NCI-H1105 treated with DMSO at 0.1 percent for 48 hours (cell line): ENCODE data around the gene TBL2.
"Not testable (repeated sequence)": the region's sequence is repeated elsewhere in the genome, so short reads cannot be mapped to it uniquely, and the experiment has no call there.

Experiments
- DNase-seq: peaks from one replicate; lab custom pipeline; 2025; lab: John Stamatoyannopoulos, UW

TBL2 gene

GRCh38 chr7:73578342-73579128 is at the start of gene TBL2:
TBL2 (minus strand) TSS chr7:73578579; CDS start chr7:73578549, 30 bp downstream.
- peak; percentile 99 for DNase-seq

GRCh38 chr7:73626814-73627213 is 48.4 kb upstream of the TBL2 start:
- DNase-seq = no peak

DNA sequence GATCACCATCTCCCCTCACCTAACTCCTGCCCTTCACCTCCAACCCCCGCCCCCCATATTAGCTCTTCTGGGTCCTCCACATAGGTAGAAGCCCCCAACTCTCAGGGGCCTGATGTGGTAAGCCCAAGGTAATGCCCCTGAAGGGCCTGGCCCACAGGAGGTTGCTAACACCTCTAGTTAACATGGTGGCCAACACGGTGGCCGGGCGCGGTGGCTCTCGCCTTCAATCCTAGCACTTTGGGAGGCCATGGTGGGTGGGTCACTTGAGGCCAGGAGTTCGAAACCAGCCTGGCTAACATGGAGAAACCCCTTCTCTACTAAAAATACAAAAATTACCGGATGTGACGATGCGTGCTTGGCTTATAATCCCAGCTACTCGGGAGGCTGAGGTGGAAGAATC is 46.9 kb upstream of the TBL2 start:
- DNase-seq = no peak

DNA sequence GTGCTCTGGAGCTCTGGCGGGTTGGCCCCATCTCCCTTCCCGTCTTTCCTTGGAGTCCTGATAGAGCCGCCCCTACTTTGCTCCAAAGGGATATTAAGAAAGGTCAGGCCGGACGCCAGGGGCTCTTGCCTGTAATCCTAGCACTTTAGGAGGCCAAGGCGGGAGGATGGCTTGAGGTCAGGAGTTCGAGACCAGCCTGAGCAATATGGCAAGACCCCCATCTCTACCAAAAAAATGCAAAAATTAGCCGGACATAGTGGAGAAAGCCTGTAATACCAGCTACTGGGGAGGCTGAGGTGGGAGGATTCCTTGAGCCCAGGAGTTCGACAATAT is 46.3 kb upstream of the TBL2 start:
- no peak for DNase-seq

DNA sequence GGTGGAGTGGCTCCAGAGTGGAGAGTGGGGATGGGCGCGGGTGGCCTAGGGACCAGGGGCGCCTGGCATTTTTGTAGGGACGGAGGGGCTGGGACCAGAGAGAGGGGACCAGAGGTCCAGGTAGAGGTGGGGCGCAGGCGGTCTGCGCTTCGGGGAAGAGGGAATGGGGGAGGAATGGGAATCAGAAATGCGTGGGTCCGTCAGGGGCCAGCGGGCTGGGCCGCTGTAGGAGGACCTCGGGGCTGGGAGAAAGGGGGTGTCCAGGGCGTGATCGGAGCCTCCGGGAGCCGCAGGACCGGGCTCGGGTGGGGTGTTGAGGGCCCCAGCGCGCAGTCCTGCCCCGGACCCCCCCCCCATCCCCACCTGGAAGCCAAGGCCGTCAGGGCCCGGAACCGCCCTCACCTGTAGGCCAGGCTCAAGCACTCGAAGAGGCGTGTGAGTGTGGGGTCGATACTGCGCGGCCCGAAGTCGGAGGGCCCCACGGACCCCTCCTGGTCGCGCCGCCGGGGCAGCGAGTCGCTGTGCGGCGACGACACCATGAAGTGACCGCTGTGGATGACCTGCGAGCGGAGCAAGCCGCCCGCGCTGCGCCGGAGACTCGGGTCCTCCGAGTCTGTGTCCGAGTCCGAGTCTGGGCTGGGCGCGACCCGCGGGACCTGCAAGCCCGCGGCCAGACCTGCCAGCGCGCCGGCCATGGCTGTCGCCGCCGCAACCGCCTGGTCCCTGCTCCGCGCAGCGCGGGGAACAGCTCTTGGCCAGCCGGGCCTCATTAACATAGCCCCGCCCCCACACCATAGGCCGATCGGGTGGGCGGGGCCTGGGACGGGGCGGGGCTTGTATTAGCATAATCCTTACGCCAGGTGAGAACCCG is 45.7 kb upstream of the TBL2 start, which contains the start of gene MLXIPL:
MLXIPL (minus strand) TSS at position 725 of the 871 bp plus-strand sequence; CDS start at position 695, 30 bp downstream.
- peak; percentile 79 for DNase-seq

- DNase-seq = peak; percentile 40
Measured at GRCh38 chr7:73622909-73623797, 44.8 kb upstream of the TBL2 start.

GRCh38 chr7:73622527-73622908 is 44.1 kb upstream of the TBL2 start:
- no peak for DNase-seq

- no peak for DNase-seq
Measured at GRCh38 chr7:73621168-73622063, 43.0 kb upstream of the TBL2 start.

- not testable (repeated sequence) for DNase-seq
Measured at GRCh38 chr7:73619394-73619793, 41.0 kb upstream of the TBL2 start.

DNA sequence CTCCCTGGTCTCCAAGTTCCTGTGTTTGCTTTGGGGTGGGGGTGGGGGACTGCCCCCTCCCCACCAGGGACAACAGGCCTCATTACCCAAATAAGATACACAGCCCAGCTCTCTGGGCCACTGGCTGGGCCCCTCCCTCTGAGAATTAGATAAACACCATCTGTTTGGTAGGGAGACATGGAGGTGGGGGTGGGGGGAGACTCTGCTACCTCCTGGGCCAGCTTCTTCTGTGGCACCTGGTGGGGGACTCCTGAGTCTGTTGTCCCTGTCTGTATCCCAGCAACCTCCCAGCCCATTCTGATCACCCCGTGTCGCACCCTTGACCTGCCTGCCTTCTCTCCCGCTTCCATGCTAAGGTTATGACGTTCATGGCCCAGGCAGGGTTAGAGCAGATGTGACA is 40.2 kb upstream of the TBL2 start:
- no peak for DNase-seq

- not testable (repeated sequence) for DNase-seq
Measured at GRCh38 chr7:73617520-73617919, 39.1 kb upstream of the TBL2 start.

DNA sequence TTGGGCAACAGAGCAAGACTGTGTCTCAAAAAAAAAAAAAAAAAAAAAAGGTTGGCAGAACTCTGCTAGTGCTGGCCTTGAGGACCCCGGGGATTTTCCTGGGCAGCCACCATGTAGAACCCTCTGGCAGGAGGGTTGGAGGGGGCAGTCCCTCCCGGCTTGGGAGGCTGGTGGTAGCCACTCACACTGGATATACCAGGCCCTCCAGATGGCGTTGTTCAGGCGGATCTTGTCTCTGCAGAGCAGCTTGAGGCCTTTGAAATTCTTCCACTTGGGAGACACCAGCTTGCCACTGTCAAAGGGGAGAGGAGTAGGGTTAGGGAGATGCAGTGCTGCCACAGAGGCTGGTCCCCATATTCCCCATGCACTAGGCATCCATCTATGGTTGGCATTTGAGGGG is 37.5 kb upstream of the TBL2 start:
- no peak for DNase-seq

- DNase-seq = not testable (repeated sequence)
Measured at GRCh38 chr7:73614937-73615336, 36.6 kb upstream of the TBL2 start.

DNA sequence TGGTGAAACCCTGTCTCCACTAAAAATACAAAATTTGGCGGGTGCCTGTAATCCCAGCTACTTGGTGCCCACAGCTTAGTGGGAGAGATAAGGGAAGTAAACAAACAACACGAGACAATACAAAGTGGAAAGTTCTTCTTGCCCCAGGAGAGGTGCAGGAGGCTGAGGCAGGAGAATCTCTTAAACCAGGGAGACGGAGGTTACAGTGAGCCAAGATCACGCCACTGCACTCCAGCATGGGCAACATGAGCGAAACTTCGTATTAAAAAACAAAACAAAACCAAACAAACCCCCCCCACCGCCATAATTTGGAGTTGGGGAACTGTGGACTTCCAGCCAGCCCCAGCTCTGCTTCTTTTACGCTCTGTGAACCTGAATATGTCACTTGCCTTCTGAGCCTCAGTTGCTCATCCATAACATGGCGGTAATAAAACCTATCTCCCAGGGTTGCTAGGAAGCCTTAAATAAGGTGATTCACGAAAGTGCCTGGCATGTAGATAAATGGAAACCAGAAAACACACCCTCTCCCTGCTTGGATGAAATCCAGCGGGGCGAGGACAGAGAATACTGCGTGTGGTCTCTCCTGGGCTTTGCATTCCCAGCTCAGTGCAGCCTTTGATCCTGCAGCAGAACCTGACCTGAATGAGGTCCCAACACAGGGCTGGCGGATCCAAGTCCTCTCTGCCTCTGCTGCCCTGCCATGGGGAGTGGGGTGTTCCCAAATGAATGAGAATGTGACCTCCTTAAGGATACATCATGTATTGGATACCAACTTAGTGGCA is 35.8 kb upstream of the TBL2 start:
- no peak for DNase-seq

GRCh38 chr7:73612598-73613269 is 34.4 kb upstream of the TBL2 start:
- DNase-seq = no peak

DNA sequence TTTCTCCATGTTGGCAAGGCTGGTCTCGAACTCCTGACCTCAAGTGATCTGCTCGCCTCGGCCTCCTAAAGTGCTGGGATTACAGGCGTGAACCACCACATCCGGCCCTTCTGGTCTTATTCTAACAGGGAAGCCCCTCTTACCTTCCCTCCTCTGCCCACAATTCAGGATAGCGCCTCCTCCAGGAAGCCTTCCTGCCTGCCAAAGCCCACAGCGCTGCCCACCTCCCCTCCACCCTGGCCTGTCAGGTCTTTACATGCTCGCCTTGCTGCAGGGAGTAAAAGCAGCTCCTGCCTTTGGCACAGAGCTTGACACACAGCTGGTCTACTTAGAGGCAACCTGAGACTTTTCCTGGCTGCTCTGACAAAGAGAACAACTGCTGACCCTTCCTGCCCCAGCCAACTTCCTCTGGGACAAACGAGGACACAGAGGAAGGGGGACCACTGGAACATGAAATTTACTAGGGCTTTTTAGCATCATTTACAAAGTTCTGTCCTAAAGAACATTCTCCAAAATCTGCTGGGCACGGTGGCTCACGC is 32.7 kb upstream of the TBL2 start:
- no peak for DNase-seq

DNA sequence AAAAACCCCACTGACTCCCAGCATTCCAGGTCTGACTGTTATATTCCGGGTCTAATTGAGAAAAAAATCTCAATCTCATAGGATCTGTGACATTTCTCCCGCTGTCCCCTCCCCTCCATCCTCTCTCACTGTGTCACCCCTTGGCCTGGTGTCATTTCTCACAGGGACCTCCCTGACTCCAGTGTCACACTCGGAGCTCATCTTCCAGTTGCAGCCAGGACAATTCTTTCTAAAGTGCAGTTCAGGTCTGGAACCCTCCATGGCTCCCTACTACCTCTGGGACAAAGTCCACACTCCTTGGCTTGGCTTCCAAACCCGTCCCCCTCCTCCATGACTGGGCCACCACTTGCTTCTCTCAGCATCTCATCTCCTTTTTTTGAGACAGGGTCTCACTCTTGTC is 31.7 kb upstream of the TBL2 start:
- no peak for DNase-seq

DNA sequence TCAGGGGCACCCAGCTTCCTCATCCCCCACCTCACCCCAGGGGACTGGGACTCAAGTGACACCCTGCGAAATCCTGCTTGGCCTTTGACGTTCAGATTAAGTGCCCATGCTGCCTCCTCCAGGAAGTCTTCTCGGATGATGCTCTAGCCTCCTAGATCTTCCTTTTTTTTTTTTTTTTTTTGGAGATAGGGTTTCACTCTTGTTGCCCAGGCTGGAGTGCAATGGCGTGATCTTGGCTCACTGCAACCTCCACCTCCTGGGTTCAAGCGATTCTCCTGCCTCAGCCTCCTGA is 29.3 kb upstream of the TBL2 start:
- not testable (repeated sequence) for DNase-seq

- peak; percentile 14 for DNase-seq
Measured at GRCh38 chr7:73606801-73607691, 28.7 kb upstream of the TBL2 start.
